H1 (cell line): ENCODE measurements around the gene ASIC2. TPM values are rescaled to one million over a fixed set of nuclear protein-coding genes. Genes with fewer than 3 reads are reported as not detected.

ENCODE experiments used
- CTCF ChIA-PET: fragments of 300-600 bp; sonication (Branson Sonifier 250); formaldehyde crosslinking; loops from one replicate; lab custom pipeline; 2021; ENCODE audit not compliant: partially characterized antibody; lab: Charles Lee
- POLR2A ChIA-PET: fragments of 300-600 bp; sonication (Branson Sonifier 250); formaldehyde crosslinking; loops from one replicate; lab custom pipeline; 2021; ENCODE audit warnings: inconsistent platforms; ENCODE audit not compliant: partially characterized antibody; lab: Charles Lee
- DNase-seq, 2 experiments: peaks; one replicate each; pipeline versions ENCODE4 v3.0.0 to v3.0.0-alpha.2; 2010 to 2022; ENCODE audit warnings: low spot score in 2 of 2, low read depth in 1 of 2, mixed read lengths in 1 of 2
- FAIRE-seq: peaks from 2 replicates; lab custom pipeline; 2011; peaks lifted over from hg19 to GRCh38; lab: Jason Lieb, UNC
- H2AFZ ChIP-seq: 2 replicates; pipeline ENCODE4 v1.8.1; 2012; ENCODE audit warnings: low read length, inconsistent platforms
- H2AK5ac ChIP-seq: 2 replicates; pipeline ENCODE4 v1.6.1; 2013; ENCODE audit warnings: low read depth, low read length
- H2BK120ac ChIP-seq: replicated peaks from 2 replicates; pipeline ENCODE3; 2013; ENCODE audit warnings: low read depth, low read length, inconsistent platforms
- H2BK12ac ChIP-seq: 2 replicates; pipeline ENCODE4 v1.6.1; 2013; ENCODE audit warnings: low read depth, low read length
- H2BK15ac ChIP-seq: 2 replicates; pipeline ENCODE4 v1.6.1; 2013; ENCODE audit warnings: low read length
- H2BK20ac ChIP-seq: 2 replicates; pipeline ENCODE4 v1.6.1; 2013; ENCODE audit warnings: low read length
- H2BK5ac ChIP-seq: 2 replicates; pipeline ENCODE4 v1.6.1; 2013; ENCODE audit warnings: low read depth, low read length
- H3K14ac ChIP-seq: 2 replicates; pipeline ENCODE4 v1.6.1; 2013; ENCODE audit warnings: inconsistent platforms; ENCODE audit not compliant: insufficient read length
- H3K18ac ChIP-seq: 2 replicates; pipeline ENCODE4 v1.6.1; 2013; ENCODE audit warnings: low read length; ENCODE audit errors: extremely low read depth
- H3K23ac ChIP-seq: 2 replicates; pipeline ENCODE4 v1.6.1; 2013; ENCODE audit warnings: inconsistent platforms; ENCODE audit not compliant: insufficient read length
- H3K23me2 ChIP-seq: 2 replicates; pipeline ENCODE4 v1.6.1; 2013; ENCODE audit warnings: low read depth, low read length
- H3K27ac ChIP-seq: 2 replicates; pipeline ENCODE4 v1.6.1; 2011; ENCODE audit warnings: low read depth, low read length, inconsistent platforms
- H3K27me3 ChIP-seq, 4 experiments: replicated peaks in 1 of 4; 1 replicate in 1 of 4; 2 replicates in 3 of 4; pipeline versions ENCODE4 v1.6.1 to v1.8.1; 2011 to 2013; ENCODE audit warnings: low read length in 3 of 4, mild to moderate bottlenecking in 3 of 4, inconsistent platforms in 2 of 4, mixed read lengths in 2 of 4, moderate library complexity in 1 of 4; ENCODE audit not compliant: control insufficient read depth in 3 of 4, insufficient read depth in 3 of 4; ENCODE audit errors: extremely low read depth in 1 of 4
- H3K36me3 ChIP-seq, 4 experiments: 2 replicates each; pipeline versions ENCODE4 v1.6.1 to v1.8.1; 2011 to 2013; ENCODE audit warnings: mild to moderate bottlenecking in 4 of 4, low read length in 3 of 4, moderate library complexity in 2 of 4, control low read depth in 1 of 4, inconsistent platforms in 1 of 4; ENCODE audit not compliant: insufficient read depth in 4 of 4, control insufficient read depth in 2 of 4
- H3K4ac ChIP-seq: replicated peaks from 2 replicates; pipeline ENCODE3; 2013; ENCODE audit warnings: low read length, low read depth, mixed read lengths, inconsistent platforms; ENCODE audit not compliant: insufficient read length
- H3K4me1 ChIP-seq, 4 experiments: replicated peaks in 1 of 4; 1 replicate in 1 of 4; 2 replicates in 3 of 4; pipeline versions ENCODE4 v1.6.1 to v1.8.1; 2011 to 2013; ENCODE audit warnings: low read length in 3 of 4, inconsistent platforms in 2 of 4, mixed read lengths in 1 of 4; ENCODE audit not compliant: insufficient read depth in 4 of 4, control insufficient read depth in 3 of 4
- H3K4me2 ChIP-seq, 2 experiments: 2 replicates each; pipeline versions ENCODE4 v1.6.1 to v1.8.1; 2011 to 2013; ENCODE audit warnings: low read depth in 2 of 2, low read length in 2 of 2, control low read depth in 1 of 2, inconsistent platforms in 1 of 2, mild to moderate bottlenecking in 1 of 2; ENCODE audit not compliant: insufficient read depth in 1 of 2
- H3K4me3 ChIP-seq, 4 experiments: fragments of 200-600, 300-600 bp in 1 of 4; sonication (generic), shearing (Covaris generic), sonication (Bioruptor Twin) in 1 of 4; 2 replicates each; pipeline versions ENCODE4 v1.5.1 to v1.8.1; 2011 to 2016; ENCODE audit warnings: low read length in 4 of 4, low read depth in 3 of 4, control low read depth in 2 of 4, inconsistent platforms in 2 of 4, mild to moderate bottlenecking in 2 of 4, mixed read lengths in 1 of 4, moderate library complexity in 1 of 4; ENCODE audit not compliant: insufficient read depth in 2 of 4; ENCODE audit errors: extremely low read depth in 1 of 4
- H3K56ac ChIP-seq: replicated peaks from 2 replicates; pipeline ENCODE3; 2013; ENCODE audit warnings: low read depth, mild to moderate bottlenecking, mixed read lengths, low read length, inconsistent platforms; ENCODE audit not compliant: insufficient read length
- H3K79me1 ChIP-seq: 2 replicates; pipeline ENCODE4 v1.6.1; 2013; ENCODE audit warnings: low read depth, low read length, control low read depth
- H3K79me2 ChIP-seq, 2 experiments: 2 replicates each; pipeline versions ENCODE4 v1.6.1 to v1.8.1; 2012 to 2013; ENCODE audit warnings: low read length in 2 of 2, mild to moderate bottlenecking in 2 of 2, inconsistent platforms in 1 of 2; ENCODE audit not compliant: insufficient read depth in 2 of 2, control insufficient read depth in 1 of 2
- H3K9ac ChIP-seq, 4 experiments: replicated peaks in 1 of 4; 1 replicate in 1 of 4; 2 replicates in 3 of 4; pipeline versions ENCODE4 v1.6.1 to v1.8.1; 2011 to 2013; ENCODE audit warnings: low read depth in 3 of 4, low read length in 3 of 4, control low read depth in 2 of 4, mild to moderate bottlenecking in 2 of 4, moderate library complexity in 2 of 4, inconsistent platforms in 1 of 4; ENCODE audit errors: extremely low read depth in 1 of 4
- H3K9me3 ChIP-seq, 2 experiments: 2 replicates each; pipeline versions ENCODE4 v1.6.1 to v1.8.1; 2012 to 2013; ENCODE audit warnings: mild to moderate bottlenecking in 2 of 2, moderate library complexity in 2 of 2, control low read depth in 1 of 2, inconsistent platforms in 1 of 2, low read depth in 1 of 2, low read length in 1 of 2, mixed read lengths in 1 of 2; ENCODE audit not compliant: insufficient read depth in 2 of 2
- H4K20me1 ChIP-seq, 2 experiments: replicated peaks in 1 of 2; 2 replicates each; pipeline versions ENCODE3 to v1.8.1; 2011 to 2013; ENCODE audit warnings: inconsistent platforms in 2 of 2, low read length in 2 of 2, mild to moderate bottlenecking in 1 of 2; ENCODE audit not compliant: insufficient read depth in 2 of 2, control insufficient read depth in 1 of 2
- H4K5ac ChIP-seq: 2 replicates; pipeline ENCODE4 v1.6.1; 2013; ENCODE audit warnings: low read length, low read depth, mixed read lengths, inconsistent platforms; ENCODE audit not compliant: insufficient read length
- H4K8ac ChIP-seq: 2 replicates; pipeline ENCODE4 v1.8.0; 2013; ENCODE audit warnings: mild to moderate bottlenecking, moderate library complexity, low read length, inconsistent platforms; ENCODE audit not compliant: insufficient read depth; ENCODE audit errors: extremely low read depth
- H4K91ac ChIP-seq: replicated peaks from 2 replicates; pipeline ENCODE3; 2013; ENCODE audit warnings: low read length, mixed read lengths, inconsistent platforms; ENCODE audit not compliant: insufficient read length
- ASH2L ChIP-seq: fragments of 200-600, 300-600 bp; sonication (generic); IDR thresholded peaks from one replicate; pipeline ENCODE4 v1.7.1; 2017; ENCODE audit warnings: low read length
- CBX8 ChIP-seq: fragments of 300-800, 300-1000 bp; sonication (generic); IDR thresholded peaks from 2 replicates; pipeline ENCODE4 v1.7.1; 2016; ENCODE audit warnings: low read depth, low read length, borderline replicate concordance
- CHD2 ChIP-seq: IDR thresholded peaks from 2 replicates; pipeline ENCODE4 v1.6.1; 2012; ENCODE audit warnings: low read length, improper control_type of control experiment
- CREB1 ChIP-seq: IDR thresholded peaks from 2 replicates; pipeline ENCODE4 v1.6.1; 2012; ENCODE audit warnings: inconsistent platforms
- EP300 ChIP-seq, 2 experiments: IDR thresholded peaks; 1 replicate in 1 of 2; 2 replicates in 1 of 2; pipeline ENCODE4 v1.6.1; 2011 to 2012; ENCODE audit warnings: low read depth in 2 of 2, low read length in 2 of 2, mild to moderate bottlenecking in 2 of 2, borderline replicate concordance in 1 of 2, inconsistent platforms in 1 of 2, moderate library complexity in 1 of 2
- HDAC6 ChIP-seq: IDR thresholded peaks from one replicate; pipeline ENCODE4 v1.7.1; 2012; ENCODE audit warnings: low read depth, mild to moderate bottlenecking, inconsistent platforms, low read length, moderate library complexity
- JUN ChIP-seq: IDR thresholded peaks from 2 replicates; pipeline ENCODE4 v1.6.1; 2011; ENCODE audit warnings: low read depth, mild to moderate bottlenecking, improper control_type of control experiment, low read length
- JUND ChIP-seq: IDR thresholded peaks from 2 replicates; pipeline ENCODE4 v1.6.1; 2011; ENCODE audit warnings: mild to moderate bottlenecking, improper control_type of control experiment, low read length
- KDM4A ChIP-seq: IDR thresholded peaks from one replicate; pipeline ENCODE4 v1.7.1; 2012; ENCODE audit warnings: low read depth, mild to moderate bottlenecking, moderate library complexity, low read length, inconsistent platforms; ENCODE audit not compliant: severe bottlenecking
- POLR2AphosphoS5 ChIP-seq: IDR thresholded peaks from 2 replicates; pipeline ENCODE4 v1.6.1; 2011; ENCODE audit warnings: low read depth, low read length
- SIN3A ChIP-seq, 2 experiments: IDR thresholded peaks in 1 of 2; conservative IDR thresholded peaks in 1 of 2; 2 replicates each; pipeline ENCODE4 v1.6.1; 2011 to 2012; ENCODE audit warnings: low read length in 2 of 2, improper control_type of control experiment in 1 of 2, low read depth in 1 of 2, mild to moderate bottlenecking in 1 of 2
- SIRT6 ChIP-seq: IDR thresholded peaks from one replicate; pipeline ENCODE4 v1.7.1; 2012; ENCODE audit warnings: low read length, inconsistent platforms
- SP4 ChIP-seq: IDR thresholded peaks from 2 replicates; pipeline ENCODE4 v1.6.1; 2012; ENCODE audit warnings: low read length, inconsistent platforms
- SRF ChIP-seq: IDR thresholded peaks from 2 replicates; pipeline ENCODE4 v1.6.1; 2011; ENCODE audit warnings: mild to moderate bottlenecking, low read depth, low read length, moderate library complexity
- SUZ12 ChIP-seq: fragments of 200-600 bp; sonication (generic); IDR thresholded peaks from 2 replicates; pipeline ENCODE4 v1.6.1; 2012; ENCODE audit warnings: mild to moderate bottlenecking, inconsistent platforms, low read length, moderate library complexity, mixed read lengths
- TCF12 ChIP-seq: IDR thresholded peaks from 2 replicates; pipeline ENCODE4 v1.6.1; 2011; ENCODE audit warnings: low read depth, mild to moderate bottlenecking, low read length
- ZNF274 ChIP-seq: IDR thresholded peaks from 2 replicates; pipeline ENCODE4 v1.7.0; 2012; ENCODE audit warnings: low read length, borderline replicate concordance; ENCODE audit errors: extremely low read depth
- polyA plus RNA-seq, 7 experiments: library from polyadenylated mRNA; depleted of rRNA in 3 of 7; stranded (reverse) in 5 of 7; unstranded in 2 of 7; fragments of >200 nt in 5 of 7; fragments of 200-250 nt in 2 of 7; gene quantifications; 1 replicate in 5 of 7; 2 replicates in 1 of 7; 4 replicates in 1 of 7; pipeline versions ENCODE4 v1.2.1 to v1.2.3, GENCODE V29; 2011 to 2013; ENCODE audit warnings: missing spikeins in 2 of 7, mixed read lengths in 2 of 7
- total RNA-seq: library from RNA; stranded (reverse); fragmentation: NEBNext Ultra II Directional; extraction: Animal tissue kit (Norgen Biotek cat#: 25700); gene quantifications from 2 replicates; pipeline ENCODE4 v1.2.1, GENCODE V29; 2021

Gene ASIC2
- total and polyA plus RNA-seq, 2 of the 8 experiments (the other 6 are each of a cell fraction or from before 2014, with no cell fraction given) = 0.86 to 1.2 TPM

- Histone ChIP-seq H3K4ac (no peak overlapping the region), H3K4me2 (no peak overlapping the region), H3K27me3 (no peaks in the 10 kb centered on the region), H3K9ac (no peak overlapping the region), H3K36me3 (no peaks in the 10 kb centered on the region), H3K18ac (no peak overlapping the region), H2BK5ac (no peak overlapping the region), H3K4me3 (no peak overlapping the region), H4K91ac (no peak overlapping the region), H3K56ac (no peak overlapping the region), H3K14ac (no peak overlapping the region), H4K20me1 (no peaks in the 10 kb centered on the region), H3K79me2 (no peaks in the 10 kb centered on the region), H3K23ac (no peak overlapping the region), H4K8ac (no peak overlapping the region), H3K23me2 (no peaks in the 10 kb centered on the region), H3K79me1 (no peaks in the 10 kb centered on the region), H2BK20ac (no peak overlapping the region), H2AFZ (no peak overlapping the region), H3K27ac (no peak overlapping the region), H3K4me1 (peaks cover 0 to 10% (median 3%) of the 10 kb centered on the region in 4 experiments; a peak in 3 of 7 replicates), H2BK12ac (no peak overlapping the region), H2BK120ac (no peak overlapping the region), H2BK15ac (no peak overlapping the region), H2AK5ac (no peak overlapping the region), H3K9me3 (no peaks in the 10 kb centered on the region), H4K5ac (no peak overlapping the region)
- DNase-seq (no peak), FAIRE-seq (no peak)
- POLR2A ChIA-PET = no interaction called here
- CTCF ChIA-PET = interaction anchor here (1.0 to 1.3 kb wide), 2 partner anchors 10 kb away, joined by 3 to 4 read pairs; no protein-coding TSS in a partner anchor
- TF ChIP-seq SUZ12 (no peak), POLR2AphosphoS5 (no peak), SIRT6 (no peak), KDM4A (no peak), TCF12 (no peak), HDAC6 (no peak), ASH2L (no peak), CREB1 (no peak), JUN (no peak), SRF (no peak), CHD2 (no peak), ZNF274 (no peak), EP300 (IDR thresholded peaks at IDR 0.05; ENCODE audit: borderline replicate concordance in 1 of 2, low read depth in 2 of 2, low read length in 2 of 2) (no peak), JUND (no peak), CBX8 (no peak), SIN3A (conservative IDR thresholded peaks at IDR 0.05 in 1 of 2, IDR thresholded peaks at IDR 0.05 in 1 of 2; ENCODE audit: low read depth in 1 of 2, low read length in 2 of 2) (no peak), SP4 (no peak)
Observed at GRCh38 chr17:33137426-33137825, 155.7 kb downstream of the ASIC2 start.
